Measurements from ENCODE around the gene MYL5. TPM values are rescaled to one million over a fixed set of nuclear protein-coding genes. Genes with fewer than 3 reads are reported as not detected.

Gene MYL5
- total and polyA plus RNA-seq, 2 of the 13 experiments (the other 11 are each of a cell fraction or from before 2014, with no cell fraction given): 6.5 to 16.0 TPM

GRCh38 chr4:674172-675035 lies at the start of gene MYL5, which contains the start of gene ATP5ME (continued):
- TF ChIP-seq, protein P1, sequence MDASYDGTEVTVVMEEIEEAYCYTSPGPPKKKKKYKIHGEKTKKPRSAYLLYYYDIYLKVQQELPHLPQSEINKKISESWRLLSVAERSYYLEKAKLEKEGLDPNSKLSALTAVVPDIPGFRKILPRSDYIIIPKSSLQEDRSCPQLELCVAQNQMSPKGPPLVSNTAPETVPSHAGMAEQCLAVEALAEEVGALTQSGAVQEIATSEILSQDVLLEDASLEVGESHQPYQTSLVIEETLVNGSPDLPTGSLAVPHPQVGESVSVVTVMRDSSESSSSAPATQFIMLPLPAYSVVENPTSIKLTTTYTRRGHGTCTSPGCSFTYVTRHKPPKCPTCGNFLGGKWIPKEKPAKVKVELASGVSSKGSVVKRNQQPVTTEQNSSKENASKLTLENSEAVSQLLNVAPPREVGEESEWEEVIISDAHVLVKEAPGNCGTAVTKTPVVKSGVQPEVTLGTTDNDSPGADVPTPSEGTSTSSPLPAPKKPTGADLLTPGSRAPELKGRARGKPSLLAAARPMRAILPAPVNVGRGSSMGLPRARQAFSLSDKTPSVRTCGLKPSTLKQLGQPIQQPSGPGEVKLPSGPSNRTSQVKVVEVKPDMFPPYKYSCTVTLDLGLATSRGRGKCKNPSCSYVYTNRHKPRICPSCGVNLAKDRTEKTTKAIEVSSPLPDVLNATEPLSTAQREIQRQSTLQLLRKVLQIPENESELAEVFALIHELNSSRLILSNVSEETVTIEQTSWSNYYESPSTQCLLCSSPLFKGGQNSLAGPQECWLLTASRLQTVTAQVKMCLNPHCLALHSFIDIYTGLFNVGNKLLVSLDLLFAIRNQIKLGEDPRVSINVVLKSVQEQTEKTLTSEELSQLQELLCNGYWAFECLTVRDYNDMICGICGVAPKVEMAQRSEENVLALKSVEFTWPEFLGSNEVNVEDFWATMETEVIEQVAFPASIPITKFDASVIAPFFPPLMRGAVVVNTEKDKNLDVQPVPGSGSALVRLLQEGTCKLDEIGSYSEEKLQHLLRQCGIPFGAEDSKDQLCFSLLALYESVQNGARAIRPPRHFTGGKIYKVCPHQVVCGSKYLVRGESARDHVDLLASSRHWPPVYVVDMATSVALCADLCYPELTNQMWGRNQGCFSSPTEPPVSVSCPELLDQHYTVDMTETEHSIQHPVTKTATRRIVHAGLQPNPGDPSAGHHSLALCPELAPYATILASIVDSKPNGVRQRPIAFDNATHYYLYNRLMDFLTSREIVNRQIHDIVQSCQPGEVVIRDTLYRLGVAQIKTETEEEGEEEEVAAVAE (CRISPR knock-in tag; IDR thresholded peaks at IDR 0.05; ENCODE audit: borderline replicate concordance): no peak
- TF ChIP-seq ZBTB44 (CRISPR knock-in tag; IDR thresholded peaks at IDR 0.05) (no peak), HNRNPH1 (optimal IDR thresholded peaks at IDR 0.05; ENCODE audit: low read depth, low read length) (no peak), ZNF17 (CRISPR knock-in tag; IDR thresholded peaks at IDR 0.05) (no peak), ZNF441 (CRISPR knock-in tag; IDR thresholded peaks at IDR 0.05; ENCODE audit: borderline replicate concordance) (peak; percentile 95), ZNF574 (CRISPR knock-in tag; IDR thresholded peaks at IDR 0.05) (peak; percentile 85), CCAR2 (optimal IDR thresholded peaks at IDR 0.05; ENCODE audit: low read depth, low read length) (no peak), IKZF1 (IDR thresholded peaks at IDR 0.05) (no peak), RFX1 (IDR thresholded peaks at IDR 0.05) (no peak), HNRNPK (IDR thresholded peaks at IDR 0.05; ENCODE audit: low read depth, low read length, poor library complexity, severe bottlenecking) (peak; percentile 39), SNRNP70 (IDR thresholded peaks at IDR 0.05; ENCODE audit: low read depth, low read length) (no peak), HMGA1 (CRISPR knock-in tag; conservative IDR thresholded peaks at IDR 0.05) (no peak), IRF2 (CRISPR knock-in tag; IDR thresholded peaks at IDR 0.05) (peak; percentile 87), NFYC (CRISPR knock-in tag; IDR thresholded peaks at IDR 0.05) (peak; percentile 35; the same call in 1 of the 2 replicates), GRHL1 (CRISPR knock-in tag; conservative IDR thresholded peaks at IDR 0.05) (no peak), ZNF383 (CRISPR knock-in tag; IDR thresholded peaks at IDR 0.05; ENCODE audit: borderline replicate concordance) (0 out of 2 replicates have a peak, but pooled peaks have one; percentile 60), ZSCAN9 (CRISPR knock-in tag; IDR thresholded peaks at IDR 0.05; ENCODE audit: borderline replicate concordance) (peak; percentile 40; the same call in 1 of the 2 replicates)
- TF ChIP-seq, protein P2, sequence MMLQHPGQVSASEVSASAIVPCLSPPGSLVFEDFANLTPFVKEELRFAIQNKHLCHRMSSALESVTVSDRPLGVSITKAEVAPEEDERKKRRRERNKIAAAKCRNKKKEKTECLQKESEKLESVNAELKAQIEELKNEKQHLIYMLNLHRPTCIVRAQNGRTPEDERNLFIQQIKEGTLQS (CRISPR knock-in tag; IDR thresholded peaks at IDR 0.05): peak; percentile 74
